NT2/D1 (cell line): Measurements from ENCODE around the gene RBM24.
A peak's percentile ranks its signal among the peaks of the same experiment; 100 is the strongest.
"Not testable (repeated sequence)": the region's sequence is repeated elsewhere in the genome, so short reads cannot be mapped to it uniquely, and the experiment has no call there.

Experiments used
- DNase-seq: peaks from one replicate; pipeline ENCODE4 v3.0.0-alpha.2; 2011; ENCODE audit warnings: low read depth, low spot score
- H3K27me3 ChIP-seq: 2 replicates; pipeline ENCODE4 v1.6.0; 2011; ENCODE audit warnings: mild to moderate bottlenecking; ENCODE audit not compliant: insufficient read length, insufficient read depth
- H3K36me3 ChIP-seq: 2 replicates; pipeline ENCODE4 v1.6.1; 2011; ENCODE audit warnings: mild to moderate bottlenecking, low read length, mixed read lengths; ENCODE audit not compliant: insufficient read depth, insufficient read length
- H3K4me1 ChIP-seq: 2 replicates; pipeline ENCODE4 v1.5.1; 2011; ENCODE audit not compliant: insufficient read depth, insufficient read length
- H3K4me3 ChIP-seq: 2 replicates; pipeline ENCODE4 v1.5.1; 2011; ENCODE audit warnings: low read depth; ENCODE audit not compliant: insufficient read length
- H3K9ac ChIP-seq: 2 replicates; pipeline ENCODE4 v1.6.0; 2011; ENCODE audit warnings: low read depth; ENCODE audit not compliant: insufficient read length
- H3K9me3 ChIP-seq: 2 replicates; pipeline ENCODE4 v1.5.1; 2011; ENCODE audit warnings: mild to moderate bottlenecking, low read length; ENCODE audit not compliant: insufficient read depth
- SUZ12 ChIP-seq: IDR thresholded peaks from 2 replicates; pipeline ENCODE4 v1.6.1; 2011; ENCODE audit not compliant: insufficient read length, insufficient read depth; ENCODE audit errors: extremely low read depth
- YY1 ChIP-seq: IDR thresholded peaks from 2 replicates; pipeline ENCODE4 v1.6.1; 2011; ENCODE audit not compliant: insufficient read length, insufficient read depth
- ZNF274 ChIP-seq: IDR thresholded peaks from 2 replicates; pipeline ENCODE4 v1.6.1; 2011; ENCODE audit warnings: mild to moderate bottlenecking, low read depth, low read length

RBM24 gene

GRCh38 chr6:17303444-17303843 is 22.3 kb downstream of the RBM24 start:
- no peak for DNase-seq
- Histone ChIP-seq H3K4me3 (no peak overlapping the region), H3K9ac (no peak overlapping the region), H3K9me3 (no peaks in the 10 kb centered on the region), H3K36me3 (no peaks in the 10 kb centered on the region), H3K27me3 (no peaks in the 10 kb centered on the region), H3K4me1 (no peaks in the 10 kb centered on the region)
- no peak for TF ChIP-seq ZNF274
- TF ChIP-seq SUZ12: no peak
- no peak for TF ChIP-seq YY1

GRCh38 chr6:17305219-17306001 is 24.2 kb downstream of the RBM24 start:
- Histone ChIP-seq H3K4me3 (no peak overlapping the region), H3K27me3 (no peaks in the 10 kb centered on the region), H3K9me3 (no peaks in the 10 kb centered on the region), H3K9ac (peak overlapping the region; percentile 44), H3K36me3 (no peaks in the 10 kb centered on the region), H3K4me1 (no peaks in the 10 kb centered on the region)
- TF ChIP-seq ZNF274: no peak
- TF ChIP-seq YY1: no peak
- TF ChIP-seq SUZ12: no peak
- no peak for DNase-seq

DNA sequence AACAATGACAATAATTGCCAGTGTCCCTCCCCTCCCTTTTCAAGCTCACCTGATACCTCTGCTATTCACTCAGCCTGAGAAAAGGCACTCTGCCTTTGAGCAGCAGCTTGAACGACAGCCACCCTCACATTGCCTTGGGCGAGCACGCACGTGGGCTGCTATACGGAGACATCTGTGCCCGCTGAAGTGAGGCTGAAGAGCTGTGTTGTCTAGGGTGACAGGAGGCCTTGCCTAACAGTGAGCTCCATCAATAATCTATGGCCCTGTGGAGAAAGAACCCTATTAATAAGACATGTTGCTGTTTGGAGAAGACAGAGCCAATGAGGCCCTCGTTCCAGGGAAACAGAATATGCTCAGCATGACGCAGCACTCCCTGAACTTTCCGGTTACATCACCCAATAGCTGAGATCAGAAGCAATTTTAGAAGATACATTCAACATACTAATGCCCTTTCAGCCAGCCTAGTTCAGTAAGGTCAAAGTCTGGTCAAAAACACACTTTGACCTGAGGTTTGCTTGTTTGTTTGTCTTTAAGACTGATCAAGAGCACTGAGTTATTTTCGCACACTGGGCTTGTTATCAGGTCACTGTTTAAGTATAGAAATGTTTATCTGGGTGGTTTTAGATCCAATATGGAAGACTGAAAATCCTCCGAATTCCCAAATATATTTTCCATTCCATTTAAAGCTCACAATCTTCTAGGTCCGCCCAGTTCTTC is 30.6 kb downstream of the RBM24 start:
- H3K4me1 ChIP-seq: peaks cover 2% of the 10 kb centered on the region
- no peak overlapping the region for H3K4me3 ChIP-seq
- no peak for DNase-seq
- H3K9ac ChIP-seq: no peak overlapping the region
- H3K27me3 ChIP-seq: no peaks in the 10 kb centered on the region
- H3K36me3 ChIP-seq: no peaks in the 10 kb centered on the region
- no peaks in the 10 kb centered on the region for H3K9me3 ChIP-seq
- no peak for TF ChIP-seq YY1
- TF ChIP-seq ZNF274: no peak
- TF ChIP-seq SUZ12: no peak

DNA sequence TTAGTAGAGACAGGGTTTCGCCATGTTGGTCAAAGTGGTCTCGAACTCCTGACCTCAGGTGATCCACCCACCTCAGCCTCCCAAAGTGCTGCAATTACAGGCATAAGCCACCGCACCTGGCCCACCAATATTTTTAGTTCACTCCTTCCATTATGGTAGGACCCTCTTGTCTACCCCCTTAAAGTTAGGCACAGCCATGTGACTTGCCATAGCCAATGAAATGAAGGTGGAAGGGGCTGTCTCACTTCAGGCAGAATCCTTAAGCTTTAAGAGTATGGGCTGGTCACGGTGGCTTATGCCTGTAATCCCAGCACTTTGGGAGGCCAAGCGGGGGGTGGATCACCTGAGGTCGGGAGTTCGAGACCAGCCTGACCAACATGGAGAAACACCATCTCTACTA is 32.1 kb downstream of the RBM24 start:
- not testable (repeated sequence) for H3K27me3 ChIP-seq, H3K9ac ChIP-seq, H3K36me3 ChIP-seq, DNase-seq, H3K4me3 ChIP-seq, H3K9me3 ChIP-seq, H3K4me1 ChIP-seq

GRCh38 chr6:17313971-17314370 is 32.8 kb downstream of the RBM24 start:
- H3K27me3 ChIP-seq: no peaks in the 10 kb centered on the region
- no peaks in the 10 kb centered on the region for H3K36me3 ChIP-seq
- TF ChIP-seq SUZ12 (no peak), ZNF274 (no peak), YY1 (no peak)
- no peak for DNase-seq
- no peak overlapping the region for H3K4me3 ChIP-seq
- no peak overlapping the region for H3K9ac ChIP-seq
- H3K9me3 ChIP-seq: no peaks in the 10 kb centered on the region
- peaks cover 2% of the 10 kb centered on the region for H3K4me1 ChIP-seq

DNA sequence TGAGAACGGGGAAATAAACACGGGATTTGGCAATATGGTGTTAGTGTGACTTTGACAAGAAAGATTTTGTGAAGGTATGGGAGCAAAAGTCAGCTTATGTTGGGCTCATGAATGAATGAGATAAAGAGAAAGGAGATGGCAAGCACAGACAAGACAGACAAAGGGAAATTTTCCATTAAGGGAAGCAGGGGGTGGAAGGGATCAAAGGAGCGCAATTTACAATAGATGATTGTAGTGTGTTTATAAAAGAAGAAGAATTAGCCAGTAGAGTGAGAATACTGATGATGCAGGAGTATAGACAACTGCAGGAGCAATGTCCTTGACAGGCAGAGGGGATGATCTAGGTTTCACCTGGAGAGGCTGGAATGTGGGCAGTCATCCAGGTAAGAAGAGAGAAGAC is 34.1 kb downstream of the RBM24 start:
- Histone ChIP-seq H3K9ac (no peak overlapping the region), H3K4me3 (no peak overlapping the region), H3K4me1 (peaks cover 5% of the 10 kb centered on the region), H3K27me3 (no peaks in the 10 kb centered on the region), H3K36me3 (no peaks in the 10 kb centered on the region), H3K9me3 (no peaks in the 10 kb centered on the region)
- TF ChIP-seq YY1 (no peak), ZNF274 (no peak), SUZ12 (no peak)
- no peak for DNase-seq

DNA sequence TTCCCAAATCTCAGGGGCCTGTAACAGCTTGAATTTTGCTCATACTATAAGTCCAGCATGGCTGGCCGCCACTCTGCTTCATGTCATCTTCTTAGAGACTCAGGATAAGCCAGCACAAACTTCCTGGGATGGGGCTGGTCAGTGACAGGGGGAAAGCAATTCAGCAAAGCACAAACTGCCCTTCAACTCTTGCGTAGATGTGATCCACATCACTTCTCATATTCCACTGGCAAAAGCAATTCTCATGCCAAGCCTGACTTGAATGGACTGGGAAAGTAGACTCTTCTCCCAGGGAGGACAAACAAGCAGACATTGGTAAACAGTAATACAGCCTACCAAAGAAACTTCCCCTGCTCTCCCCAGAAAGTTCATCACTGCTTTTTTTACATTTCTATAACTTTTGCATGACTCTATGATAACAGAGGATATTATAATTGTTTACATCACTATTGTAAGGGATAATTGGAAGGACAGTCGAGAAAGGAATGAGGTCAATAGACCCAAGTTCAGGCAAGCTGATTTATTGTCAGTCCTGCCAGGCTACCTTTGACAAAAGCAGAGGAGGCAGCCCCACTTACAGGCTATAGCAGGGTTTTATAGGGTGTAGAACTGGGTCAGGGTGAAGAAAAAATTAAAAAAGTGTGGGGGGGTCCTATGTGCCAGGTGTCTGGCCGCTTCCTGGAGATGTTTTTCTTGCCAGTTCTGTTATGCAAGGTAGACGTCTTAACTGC is 37.4 kb downstream of the RBM24 start:
- Histone ChIP-seq H3K36me3 (no peaks in the 10 kb centered on the region), H3K9ac (no peak overlapping the region), H3K27me3 (no peaks in the 10 kb centered on the region), H3K4me3 (no peak overlapping the region), H3K9me3 (no peaks in the 10 kb centered on the region), H3K4me1 (peaks cover 3% of the 10 kb centered on the region)
- DNase-seq: no peak
- TF ChIP-seq SUZ12 (no peak), YY1 (no peak), ZNF274 (no peak)

GRCh38 chr6:17320266-17320665 is 39.1 kb downstream of the RBM24 start:
- H3K36me3 ChIP-seq, DNase-seq, H3K27me3 ChIP-seq, H3K9me3 ChIP-seq, H3K4me1 ChIP-seq, H3K4me3 ChIP-seq, H3K9ac ChIP-seq: not testable (repeated sequence)
